Colonic mucosa (tissue), 4 donors: ENCODE data around the gene RCCD1. TPM values are rescaled to one million over a fixed set of nuclear protein-coding genes. Genes with fewer than 3 reads are reported as not detected.
"Not testable (repeated sequence)": the region's sequence is repeated elsewhere in the genome, so short reads cannot be mapped to it uniquely, and the experiment has no call there.

ENCODE experiments used
- DNase-seq: peaks from one replicate; pipeline ENCODE4 v3.0.0-alpha.2; 2020
- H3K27ac ChIP-seq: fragments of 200-600 bp; one replicate; pipeline ENCODE4 v1.8.0; 2021
- H3K27me3 ChIP-seq: fragments of 200-600 bp; one replicate; pipeline ENCODE4 v1.8.0; 2021
- H3K36me3 ChIP-seq: fragments of 200-600 bp; one replicate; pipeline ENCODE4 v1.8.0; 2021
- H3K4me1 ChIP-seq: fragments of 200-600 bp; one replicate; pipeline ENCODE4 v1.8.0; 2021; ENCODE audit warnings: mild to moderate bottlenecking
- H3K4me3 ChIP-seq: fragments of 200-600 bp; one replicate; pipeline ENCODE4 v1.8.0; 2021
- H3K9ac ChIP-seq, 2 donors: one replicate each; pipeline ENCODE4 v1.7.0; 2013; ENCODE audit warnings: control low read depth in 2 of 2, low read depth in 2 of 2, low read length in 2 of 2
- H3K9me3 ChIP-seq: fragments of 200-600 bp; one replicate; pipeline ENCODE4 v1.8.0; 2021
- CTCF ChIP-seq: fragments of 200-600 bp; IDR thresholded peaks from one replicate; pipeline ENCODE4 v1.8.0; 2022; ENCODE audit warnings: antibody characterized with exemption, mild to moderate bottlenecking
- intact Hi-C: fragments of 100-400 bp; cut with DNase I; formaldehyde crosslinking; loops from one replicate; pipeline ENCODE4 v1.14.1; 2022
- total RNA-seq, 2 donors: library from RNA; stranded (reverse); fragmentation: NEBNext Ultra II Directional in 1 of 2; extraction: Animal tissue kit (Norgen Biotek cat#: 25700) in 1 of 2; gene quantifications; one replicate each; pipeline ENCODE4 v1.2.1, GENCODE V29; 2021
- donor health status: healthy.
- donor health status: DM: no; HTN: no; CAD: no.
- donor health status: DM: no; HTN: no; CAD: no.

RCCD1 gene
- total RNA-seq, 2 donors from 2014 or later, result 14.8 to 33.0 TPM

GRCh38 chr15:90921887-90922286, 32.8 kb upstream of the RCCD1 start:
- Histone ChIP-seq H3K36me3 (peaks cover 11% of the 10 kb centered on the region), H3K9me3 (no peaks in the 10 kb centered on the region), H3K9ac (no peak overlapping the region), H3K4me1 (no peaks in the 10 kb centered on the region), H3K4me3 (no peak overlapping the region), H3K27me3 (no peaks in the 10 kb centered on the region), H3K27ac (no peak overlapping the region)
- TF ChIP-seq CTCF, result no peak
- DNase-seq, result no peak
- intact Hi-C loops, result no loop called here

GRCh38 chr15:90922712-90923322, 31.9 kb upstream of the RCCD1 start:
- H3K4me1 ChIP-seq, H3K36me3 ChIP-seq, DNase-seq, H3K27ac ChIP-seq, H3K9me3 ChIP-seq, intact Hi-C loops, H3K9ac ChIP-seq, H3K4me3 ChIP-seq, H3K27me3 ChIP-seq: not testable (repeated sequence)

- H3K27ac ChIP-seq, result no peak overlapping the region
- H3K4me1 ChIP-seq, result no peaks in the 10 kb centered on the region
- no peak for DNase-seq
- intact Hi-C loops, result no loop called here
- H3K27me3 ChIP-seq, result no peaks in the 10 kb centered on the region
- no peaks in the 10 kb centered on the region for H3K9me3 ChIP-seq
- H3K4me3 ChIP-seq, result no peak overlapping the region
- H3K36me3 ChIP-seq, result no peaks in the 10 kb centered on the region
- H3K9ac ChIP-seq, result no peak overlapping the region
- no peak for TF ChIP-seq CTCF
Measured at GRCh38 chr15:90924375-90924774, 30.3 kb upstream of the RCCD1 start.

- intact Hi-C loops, H3K27me3 ChIP-seq, H3K4me3 ChIP-seq, H3K36me3 ChIP-seq, H3K4me1 ChIP-seq, H3K27ac ChIP-seq, DNase-seq, H3K9me3 ChIP-seq, H3K9ac ChIP-seq: not testable (repeated sequence)
Measured at GRCh38 chr15:90926766-90927165, 27.9 kb upstream of the RCCD1 start.

- H3K36me3 ChIP-seq, DNase-seq, H3K9me3 ChIP-seq, H3K4me3 ChIP-seq, intact Hi-C loops, H3K27me3 ChIP-seq, H3K27ac ChIP-seq, H3K4me1 ChIP-seq, H3K9ac ChIP-seq: not testable (repeated sequence)
Measured at GRCh38 chr15:90928106-90928505, 26.6 kb upstream of the RCCD1 start.

GRCh38 chr15:90929246-90930019, 25.3 kb upstream of the RCCD1 start:
- Histone ChIP-seq H3K4me1 (peaks cover 4% of the 10 kb centered on the region), H3K9ac (peak overlapping the region; percentile 80), H3K27me3 (no peaks in the 10 kb centered on the region), H3K36me3 (no peaks in the 10 kb centered on the region), H3K27ac (peak overlapping the region; percentile 96), H3K9me3 (no peaks in the 10 kb centered on the region), H3K4me3 (peak overlapping the region; percentile 53)
- TF ChIP-seq CTCF, result no peak
- intact Hi-C loops, result no loop called here
- peak; percentile 36 for DNase-seq
